Activated naive CD4-positive, alpha-beta T cell (primary cell): ENCODE measurements around the gene TEX14.
"Not testable (repeated sequence)": the region's sequence is repeated elsewhere in the genome, so short reads cannot be mapped to it uniquely, and the experiment has no call there.

ENCODE experiments used
- DNase-seq, 4 experiments: peaks; one replicate each; lab custom pipeline; 2025; lab: John Stamatoyannopoulos, UW

TEX14 gene

GRCh38 chr17:58658804-58659713 is 32.8 kb downstream of the TEX14 start:
- DNase-seq = peak; percentile 48 to 60 (median 54)

- DNase-seq = not testable (repeated sequence)
Measured at GRCh38 chr17:58657962-58658803, 33.7 kb downstream of the TEX14 start.

GRCh38 chr17:58648236-58648635 is 43.6 kb downstream of the TEX14 start:
- DNase-seq = no peak

GRCh38 chr17:58643147-58643546 is 48.7 kb downstream of the TEX14 start:
- DNase-seq = no peak

GRCh38 chr17:58641887-58642311 is 49.9 kb downstream of the TEX14 start:
- DNase-seq = no peak

- DNase-seq = no peak
Measured at GRCh38 chr17:58640202-58640601, 51.6 kb downstream of the TEX14 start.

GRCh38 chr17:58639681-58640080 is 52.2 kb downstream of the TEX14 start:
- DNase-seq = no peak

GRCh38 chr17:58637011-58637570 is 54.8 kb downstream of the TEX14 start:
- DNase-seq = no peak

GRCh38 chr17:58632324-58633314 is 59.2 kb downstream of the TEX14 start:
- no peak for DNase-seq

- peak; percentile 78 to 85 (median 82) for DNase-seq
Measured at GRCh38 chr17:58631523-58632323, 60.1 kb downstream of the TEX14 start.

GRCh38 chr17:58630883-58631522 is 60.8 kb downstream of the TEX14 start:
- DNase-seq = peak in 2 of 4 experiments; percentile 11 to 20

- no peak for DNase-seq
Measured at GRCh38 chr17:58626905-58627304, 64.9 kb downstream of the TEX14 start.

GRCh38 chr17:58624751-58625150 is 67.1 kb downstream of the TEX14 start:
- no peak for DNase-seq

- no peak for DNase-seq
Measured at GRCh38 chr17:58621174-58621573, 70.7 kb downstream of the TEX14 start.

GRCh38 chr17:58618336-58618735 is 73.5 kb downstream of the TEX14 start:
- DNase-seq = no peak

- no peak for DNase-seq
Measured at GRCh38 chr17:58617563-58617962, 74.3 kb downstream of the TEX14 start.

GRCh38 chr17:58615768-58616659 is 75.8 kb downstream of the TEX14 start:
- DNase-seq = no peak

GRCh38 chr17:58614859-58615459 is 76.9 kb downstream of the TEX14 start:
- DNase-seq = no peak
